Measurements from ENCODE around the gene WFIKKN2. TPM values are rescaled to one million over a fixed set of nuclear protein-coding genes. Genes with fewer than 3 reads are reported as not detected.

WFIKKN2 gene
- total and polyA plus RNA-seq, 4 donors: 0.01 to 0.31 (median 0.13) TPM

GRCh38 chr17:50808413-50808812 lies 27.0 kb upstream of the WFIKKN2 start:
- no peaks in the 10 kb centered on the region for H3K9me3 ChIP-seq (ENCODE audit: control insufficient read depth in 4 of 4, insufficient read depth in 3 of 4, low read length in 3 of 4)
- H3K9ac ChIP-seq (ENCODE audit: insufficient read depth in 1 of 2, low read length in 2 of 2): no peak overlapping the region
- no peak overlapping the region for H3K27ac ChIP-seq (ENCODE audit: low read depth in 1 of 2, low read length in 1 of 2)
- DNase-seq: no peak
- no peaks in the 10 kb centered on the region for H3K27me3 ChIP-seq (ENCODE audit: control insufficient read depth in 3 of 3, insufficient read depth in 3 of 3, low read length in 2 of 3)
- no peaks in the 10 kb centered on the region for H3K36me3 ChIP-seq (ENCODE audit: control insufficient read depth in 4 of 4, insufficient read depth in 4 of 4, low read length in 4 of 4)
- ATAC-seq (ENCODE audit: insufficient read depth, low FRiP score): no peak
- no peak overlapping the region for H3K4me3 ChIP-seq
- TF ChIP-seq CTCF (IDR thresholded peaks at IDR 0.05; ENCODE audit: control extremely low read depth, extremely low read depth): no peak
- H3K4me1 ChIP-seq (ENCODE audit: control insufficient read depth in 5 of 5, insufficient read depth in 5 of 5, low read length in 5 of 5): peaks cover 0 to 4% (median 0%) of the 10 kb centered on the region in 5 donors
- WGBS, 2 donors: 96% methylated on average over 7 of the region's 7 CpGs

DNA sequence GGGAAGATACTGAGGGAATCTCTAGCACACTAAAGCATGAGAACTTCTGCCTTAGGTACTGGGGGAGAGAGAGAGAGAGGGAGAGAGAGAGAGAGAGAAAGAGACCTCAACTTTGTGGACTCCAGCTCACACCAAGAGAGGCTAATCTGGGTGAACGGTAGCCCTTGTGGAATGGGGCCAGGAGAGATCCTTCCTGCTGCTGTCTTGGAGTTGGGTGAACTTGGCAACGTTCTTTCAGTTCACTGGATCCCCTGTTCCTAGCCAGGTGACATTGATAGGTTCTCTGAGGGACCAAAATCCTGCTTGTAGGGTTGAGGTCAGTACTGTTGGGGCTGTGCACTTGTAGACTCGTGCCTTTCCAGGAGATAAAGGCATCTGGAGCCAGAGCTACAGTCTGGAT lies 26.5 kb upstream of the WFIKKN2 start:
- WGBS, 2 donors: 65 to 68% methylated on average over 3 of the region's 3 CpGs
- ATAC-seq (ENCODE audit: insufficient read depth, low FRiP score): no peak

DNA sequence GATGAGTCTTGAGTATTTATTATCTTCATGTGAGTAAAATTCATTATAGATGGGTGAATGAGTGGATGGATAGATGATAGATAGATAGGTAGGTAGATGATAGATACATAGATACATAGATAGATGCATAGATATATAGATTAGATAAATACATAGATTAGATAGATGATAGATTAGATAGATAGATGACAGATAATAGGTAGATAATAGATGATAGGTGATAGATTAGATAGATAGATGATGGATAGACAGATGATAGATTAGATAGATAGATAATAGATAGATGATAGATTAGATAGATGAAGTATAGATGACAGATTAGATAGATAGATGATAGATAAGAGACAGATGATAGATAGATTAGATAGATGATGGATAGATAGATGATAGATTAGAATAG lies 21.8 kb upstream of the WFIKKN2 start:
- DNase-seq: no peak
- no peak overlapping the region for H3K9ac ChIP-seq (ENCODE audit: insufficient read depth in 1 of 2, low read length in 2 of 2)
- H3K27me3 ChIP-seq (ENCODE audit: control insufficient read depth in 3 of 3, insufficient read depth in 3 of 3, low read length in 2 of 3): no peaks in the 10 kb centered on the region
- no peaks in the 10 kb centered on the region for H3K4me1 ChIP-seq (ENCODE audit: control insufficient read depth in 5 of 5, insufficient read depth in 5 of 5, low read length in 5 of 5)
- H3K36me3 ChIP-seq (ENCODE audit: control insufficient read depth in 4 of 4, insufficient read depth in 4 of 4, low read length in 4 of 4): no peaks in the 10 kb centered on the region
- TF ChIP-seq CTCF (IDR thresholded peaks at IDR 0.05; ENCODE audit: control extremely low read depth, extremely low read depth): no peak
- no peaks in the 10 kb centered on the region for H3K9me3 ChIP-seq (ENCODE audit: control insufficient read depth in 4 of 4, insufficient read depth in 3 of 4, low read length in 3 of 4)
- no peak overlapping the region for H3K27ac ChIP-seq (ENCODE audit: low read depth in 1 of 2, low read length in 1 of 2)
- H3K4me3 ChIP-seq: no peak overlapping the region
- ATAC-seq (ENCODE audit: insufficient read depth, low FRiP score): no peak

More for the DNA sequence above, 26.5 kb upstream of the WFIKKN2 start:
- peaks cover 0 to 4% (median 0%) of the 10 kb centered on the region in 5 donors for H3K4me1 ChIP-seq (ENCODE audit: control insufficient read depth in 5 of 5, insufficient read depth in 5 of 5, low read length in 5 of 5)
- no peak for DNase-seq
- H3K27ac ChIP-seq (ENCODE audit: low read depth in 1 of 2, low read length in 1 of 2): no peak overlapping the region
- no peak overlapping the region for H3K9ac ChIP-seq (ENCODE audit: insufficient read depth in 1 of 2, low read length in 2 of 2)
- no peaks in the 10 kb centered on the region for H3K27me3 ChIP-seq (ENCODE audit: control insufficient read depth in 3 of 3, insufficient read depth in 3 of 3, low read length in 2 of 3)
- H3K9me3 ChIP-seq (ENCODE audit: control insufficient read depth in 4 of 4, insufficient read depth in 3 of 4, low read length in 3 of 4): no peaks in the 10 kb centered on the region
- no peaks in the 10 kb centered on the region for H3K36me3 ChIP-seq (ENCODE audit: control insufficient read depth in 4 of 4, insufficient read depth in 4 of 4, low read length in 4 of 4)
- H3K4me3 ChIP-seq: no peak overlapping the region
- no peak for TF ChIP-seq CTCF (IDR thresholded peaks at IDR 0.05; ENCODE audit: control extremely low read depth, extremely low read depth)

DNA sequence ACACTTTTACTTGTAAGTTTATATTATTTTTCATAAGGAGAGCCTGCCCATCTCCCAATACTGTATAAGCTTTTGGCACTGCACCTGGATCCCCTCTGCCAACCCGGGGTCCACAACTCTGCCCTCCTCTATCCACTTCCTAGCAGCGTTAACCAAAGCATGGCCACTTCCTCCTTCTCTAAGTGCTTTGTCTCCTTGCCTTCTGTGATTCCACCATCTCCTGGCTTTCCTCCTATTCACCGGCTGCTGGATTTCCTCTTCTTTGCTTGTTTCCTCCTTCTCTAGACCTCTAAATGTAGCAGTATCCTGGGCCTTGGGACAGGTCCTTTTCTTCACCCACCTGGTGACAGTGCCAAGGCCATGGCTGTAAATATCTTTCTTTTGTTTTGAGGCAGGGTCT lies 20.0 kb upstream of the WFIKKN2 start:
- TF ChIP-seq CTCF (IDR thresholded peaks at IDR 0.05; ENCODE audit: control extremely low read depth, extremely low read depth): no peak
- DNase-seq: no peak

More for the DNA sequence above, 20.0 kb upstream of the WFIKKN2 start:
- ATAC-seq (ENCODE audit: insufficient read depth, low FRiP score): no peak
- no peaks in the 10 kb centered on the region for H3K36me3 ChIP-seq (ENCODE audit: control insufficient read depth in 4 of 4, insufficient read depth in 4 of 4, low read length in 4 of 4)
- H3K27me3 ChIP-seq (ENCODE audit: control insufficient read depth in 3 of 3, insufficient read depth in 3 of 3, low read length in 2 of 3): no peaks in the 10 kb centered on the region
- no peaks in the 10 kb centered on the region for H3K4me1 ChIP-seq (ENCODE audit: control insufficient read depth in 5 of 5, insufficient read depth in 5 of 5, low read length in 5 of 5)
- no peak overlapping the region for H3K27ac ChIP-seq (ENCODE audit: low read depth in 1 of 2, low read length in 1 of 2)
- no peak overlapping the region for H3K9ac ChIP-seq (ENCODE audit: insufficient read depth in 1 of 2, low read length in 2 of 2)
- H3K4me3 ChIP-seq: no peak overlapping the region
- no peaks in the 10 kb centered on the region for H3K9me3 ChIP-seq (ENCODE audit: control insufficient read depth in 4 of 4, insufficient read depth in 3 of 4, low read length in 3 of 4)
- 22 to 39% methylated on average over 3 of the region's 3 CpGs for WGBS, 2 donors
